Prostate gland (tissue), 2 donors: ENCODE results near the gene DAPK3. TPM values are rescaled to one million over a fixed set of nuclear protein-coding genes. Genes with fewer than 3 reads are reported as not detected.

Source experiments
- DNase-seq: peaks from one replicate; pipeline ENCODE4 v3.0.0-alpha.2; 2019; ENCODE audit warnings: low spot score
- H3K27ac ChIP-seq, 2 donors: fragments of 200-600 bp; sonication (generic); 2 replicates each; pipeline ENCODE4 v1.5.1; 2017 to 2019
- H3K27me3 ChIP-seq: fragments of 200-600 bp; sonication (generic); replicated peaks from 2 replicates; pipeline ENCODE4 v1.5.1; 2019; ENCODE audit not compliant: insufficient read depth
- H3K36me3 ChIP-seq, 2 donors: fragments of 200-600 bp; sonication (generic); 1 replicate in 1 of 2; 2 replicates in 1 of 2; pipeline versions ENCODE4 v1.5.1 to v1.8.1; 2017 to 2019
- H3K4me1 ChIP-seq: fragments of 200-600 bp; sonication (generic); replicated peaks from 2 replicates; pipeline ENCODE4 v1.5.1; 2019
- H3K4me3 ChIP-seq, 2 donors: fragments of 200-600 bp; sonication (generic); 2 replicates each; pipeline ENCODE4 v1.5.1; 2017 to 2019
- H3K9me3 ChIP-seq: fragments of 200-600 bp; sonication (generic); 2 replicates; pipeline ENCODE4 v1.5.1; 2017
- POLR2A ChIP-seq: fragments of 450-650 bp; IDR thresholded peaks from one replicate; pipeline ENCODE4 v1.6.1; 2016; ENCODE audit warnings: antibody characterized with exemption, mild to moderate bottlenecking
- POLR2AphosphoS5 ChIP-seq: sonication (generic); formaldehyde crosslinking; IDR thresholded peaks from one replicate; pipeline ENCODE4 v1.6.1; 2017; ENCODE audit warnings: antibody characterized with exemption
- WGBS: methylation state at CpG from one replicate; pipeline ENCODE4 v1.1.5; 2018; 5-methylcytosine and 5-hydroxymethylcytosine counted together
- intact Hi-C: fragments of 100-400 bp; cut with DNase I; formaldehyde crosslinking; loops from one replicate; pipeline ENCODE4 v1.14.2; 2022
- microRNA counts, 2 donors: library from miRNA; unstranded; fragments of <30 nt; microRNA quantifications; one replicate each; lab custom pipeline; 2016 to 2017
- microRNA-seq: library from miRNA; unstranded; fragments of <30 nt; microRNA quantifications from one replicate; pipeline ENCODE4, GENCODE V29; 2016
- small RNA-seq, 2 donors: library from RNA; depleted of rRNA; stranded (forward); fragments of <200 nt; gene quantifications; one replicate each; pipeline ENCODE3, GENCODE V24; 2016
- total RNA-seq, 2 donors: library from RNA; depleted of rRNA; stranded (reverse); fragments of >200 nt; gene quantifications; one replicate each; pipeline ENCODE4 v1.1.0, GENCODE V29; 2016
- TF ChIP-seq, protein P1 (sequence below), 4 experiments: fragments of 200-600 bp in 2 of 4; fragments of 450-650 bp in 2 of 4; sonication (generic) in 2 of 4; IDR thresholded peaks; 1 replicate in 3 of 4; 2 replicates in 1 of 4; pipeline ENCODE4 v1.5.1; 2016 to 2019; ENCODE audit warnings: antibody characterized with exemption in 4 of 4, mild to moderate bottlenecking in 2 of 4, moderate library complexity in 2 of 4

Gene DAPK3
- total RNA-seq, 2 donors from 2014 or later = 87.1 to 107 TPM

DNA sequence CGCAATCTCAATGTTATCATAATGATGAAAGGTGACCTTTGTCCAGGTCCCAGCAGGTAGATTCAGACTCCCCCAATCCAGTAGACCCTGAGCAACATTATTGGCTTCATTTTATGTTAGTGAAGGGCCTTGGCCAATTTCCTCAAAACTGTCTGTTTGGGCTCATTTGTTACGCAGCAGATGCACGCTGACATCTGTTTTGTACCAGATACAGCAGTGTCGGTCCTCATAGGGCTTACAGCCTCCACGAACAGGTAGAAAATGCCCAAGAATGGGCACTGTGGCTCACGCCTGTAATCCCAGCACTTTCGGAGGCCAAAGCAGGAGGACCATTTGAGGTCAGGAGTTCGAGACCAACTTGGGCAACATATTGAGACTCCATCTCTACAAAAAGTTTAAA, 51.1 kb downstream of the DAPK3 start:
- no peaks in the 10 kb centered on the region for H3K9me3 ChIP-seq
- H3K27ac ChIP-seq = no peak overlapping the region
- H3K4me3 ChIP-seq = no peak overlapping the region
- H3K36me3 ChIP-seq = no peaks in the 10 kb centered on the region
- no peaks in the 10 kb centered on the region for H3K27me3 ChIP-seq
- no peaks in the 10 kb centered on the region for H3K4me1 ChIP-seq
- WGBS = 94% methylated on average over 8 of the region's 8 CpGs
- no peak for DNase-seq
- intact Hi-C loops = no loop called here
- no peak for TF ChIP-seq POLR2AphosphoS5

DNA sequence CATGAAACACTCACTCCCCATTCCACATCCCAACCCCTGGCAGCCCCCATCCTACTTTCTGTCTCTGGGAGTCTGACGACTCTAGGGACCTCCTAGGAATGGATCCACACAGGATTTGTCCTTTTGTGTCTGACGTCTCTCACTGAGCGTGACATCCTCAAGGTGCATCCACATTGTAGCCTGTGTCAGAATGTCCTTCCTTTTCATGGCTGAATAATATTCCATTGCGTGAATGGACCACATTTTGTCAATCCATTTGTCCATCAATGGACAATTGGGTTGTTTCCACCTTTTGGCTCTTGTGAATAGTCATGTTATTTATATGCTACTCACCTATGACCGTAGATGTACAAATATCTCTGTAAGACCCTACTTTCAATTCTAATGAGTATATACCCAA, 54.9 kb downstream of the DAPK3 start:
- TF ChIP-seq POLR2A = no peak
- no peak for TF ChIP-seq POLR2AphosphoS5
- TF ChIP-seq, protein P1, sequence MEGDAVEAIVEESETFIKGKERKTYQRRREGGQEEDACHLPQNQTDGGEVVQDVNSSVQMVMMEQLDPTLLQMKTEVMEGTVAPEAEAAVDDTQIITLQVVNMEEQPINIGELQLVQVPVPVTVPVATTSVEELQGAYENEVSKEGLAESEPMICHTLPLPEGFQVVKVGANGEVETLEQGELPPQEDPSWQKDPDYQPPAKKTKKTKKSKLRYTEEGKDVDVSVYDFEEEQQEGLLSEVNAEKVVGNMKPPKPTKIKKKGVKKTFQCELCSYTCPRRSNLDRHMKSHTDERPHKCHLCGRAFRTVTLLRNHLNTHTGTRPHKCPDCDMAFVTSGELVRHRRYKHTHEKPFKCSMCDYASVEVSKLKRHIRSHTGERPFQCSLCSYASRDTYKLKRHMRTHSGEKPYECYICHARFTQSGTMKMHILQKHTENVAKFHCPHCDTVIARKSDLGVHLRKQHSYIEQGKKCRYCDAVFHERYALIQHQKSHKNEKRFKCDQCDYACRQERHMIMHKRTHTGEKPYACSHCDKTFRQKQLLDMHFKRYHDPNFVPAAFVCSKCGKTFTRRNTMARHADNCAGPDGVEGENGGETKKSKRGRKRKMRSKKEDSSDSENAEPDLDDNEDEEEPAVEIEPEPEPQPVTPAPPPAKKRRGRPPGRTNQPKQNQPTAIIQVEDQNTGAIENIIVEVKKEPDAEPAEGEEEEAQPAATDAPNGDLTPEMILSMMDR (IDR thresholded peaks at IDR 0.05) = no peak
- no peaks in the 10 kb centered on the region for H3K9me3 ChIP-seq
- WGBS = 91% methylated on average over 5 of the region's 5 CpGs
- no peaks in the 10 kb centered on the region for H3K27me3 ChIP-seq
- no peak overlapping the region for H3K4me3 ChIP-seq
- no peaks in the 10 kb centered on the region for H3K36me3 ChIP-seq
- intact Hi-C loops = no loop called here
- H3K27ac ChIP-seq = no peak overlapping the region
- no peaks in the 10 kb centered on the region for H3K4me1 ChIP-seq
- no peak for DNase-seq

DNA sequence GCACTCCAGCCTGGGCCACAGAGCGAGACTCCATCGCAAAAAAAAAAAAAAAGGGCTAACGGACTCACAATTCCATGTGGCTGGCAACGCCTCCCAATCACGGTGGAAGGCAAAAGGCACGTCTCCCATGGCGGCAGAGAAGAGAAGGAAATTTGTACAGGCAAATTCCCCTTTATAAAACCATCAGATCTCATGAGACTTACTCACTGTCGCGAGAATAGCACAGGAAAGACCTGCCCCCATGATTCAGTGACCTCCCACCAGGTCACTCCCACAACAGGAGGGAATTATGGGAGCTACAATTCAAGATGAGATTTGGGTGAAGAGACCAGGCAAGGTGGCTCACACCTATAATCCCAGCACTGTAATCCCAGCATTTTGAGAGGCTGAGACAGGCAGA, 56.7 kb downstream of the DAPK3 start:
- WGBS = 79% methylated on average over 9 of the region's 9 CpGs
- intact Hi-C loops = no loop called here

DNA sequence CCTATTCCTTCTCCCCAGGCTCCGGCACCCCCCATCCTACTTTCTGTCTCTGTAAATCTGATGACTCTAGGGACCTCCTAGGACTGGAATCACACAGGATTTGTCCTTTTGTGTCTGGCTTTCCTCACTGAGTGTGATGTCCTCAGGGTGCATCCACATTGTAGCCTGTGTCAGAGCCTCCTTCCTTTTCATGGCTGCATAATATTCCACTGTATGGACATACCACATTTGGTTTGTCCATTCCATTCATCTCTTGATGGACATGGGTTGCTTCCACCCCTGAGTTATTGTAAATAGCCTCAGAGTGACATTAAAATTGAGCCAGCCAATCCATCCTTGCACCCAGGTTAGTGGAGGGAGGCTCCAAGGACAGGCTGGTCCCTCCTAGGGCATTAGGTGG, 60.8 kb downstream of the DAPK3 start:
- Histone ChIP-seq H3K27me3 (no peaks in the 10 kb centered on the region), H3K27ac (no peak overlapping the region), H3K4me1 (no peaks in the 10 kb centered on the region), H3K9me3 (no peaks in the 10 kb centered on the region), H3K36me3 (no peaks in the 10 kb centered on the region), H3K4me3 (no peak overlapping the region)
- no peak for DNase-seq
- WGBS = 100% methylated on average over 1 of the region's 1 CpG
- TF ChIP-seq POLR2A (no peak), POLR2AphosphoS5 (no peak)
- TF ChIP-seq, protein P1 (IDR thresholded peaks at IDR 0.05) = no peak
- intact Hi-C loops = no loop called here

More for the DNA sequence above, 56.7 kb downstream of the DAPK3 start:
- Histone ChIP-seq H3K36me3 (no peaks in the 10 kb centered on the region), H3K27ac (no peak overlapping the region), H3K4me1 (no peaks in the 10 kb centered on the region), H3K4me3 (no peak overlapping the region), H3K27me3 (no peaks in the 10 kb centered on the region), H3K9me3 (no peaks in the 10 kb centered on the region)
- DNase-seq = no peak
- TF ChIP-seq POLR2A (no peak), POLR2AphosphoS5 (no peak)
- TF ChIP-seq, protein P1 (IDR thresholded peaks at IDR 0.05) = no peak

MicroRNAs within 50 kb of the gene (microRNA counts, 767-probe panel; counts per million panel counts)
- 0 to 431 counts per million in 2 donors for microRNA hsa-miR-637 (lab: Ali Mortazavi, UCI)

Small RNAs within 50 kb of the gene (microRNA-seq; reads per million reads assigned to microRNA genes)
- not detected for gene MIR637

Small RNAs within 50 kb of the gene (small RNA-seq; reads per million reads assigned to genes)
- gene RN7SL202P (0 reads per million in 2 donors), gene SNORD37 (3.7 to 6.6 reads per million in 2 donors)

Other genes with a start within 250 kb of the DAPK3 start
- gene APBA3, start 209.4 kb downstream of the DAPK3 start, total RNA-seq = 10 to 100 TPM; 45.7 to 63.8 TPM
- gene MRPL54, start 208.4 kb downstream of the DAPK3 start, total RNA-seq = 100 to 1,000 TPM in 1 of 2 donors, 10 to 100 TPM in 1; 69.7 to 105 TPM
- gene RAX2, start 198.9 kb downstream of the DAPK3 start, total RNA-seq = not detected
- gene MATK, start 184.7 kb downstream of the DAPK3 start, total RNA-seq = 1 to 10 TPM; 1.9 to 4.4 TPM
- gene ZFR2, start 102.1 kb downstream of the DAPK3 start, total RNA-seq = 10 to 100 TPM in 1 of 2 donors, not detected in 1; 10.2 TPM
- 1 to 10 TPM; 3.9 to 8.3 TPM for gene ATCAY, start 90.4 kb downstream of the DAPK3 start, total RNA-seq
- 1 to 10 TPM in 1 of 2 donors, under 1 TPM in 1; 0.64 to 1.8 TPM for gene NMRK2, start 38.0 kb downstream of the DAPK3 start, total RNA-seq
- gene EEF2, start 14.4 kb upstream of the DAPK3 start, total RNA-seq = 1,000 to 10,000 TPM; 1,974 to 1,998 TPM
- 10 to 100 TPM; 25.3 to 70.0 TPM for gene PIAS4, start 36.6 kb upstream of the DAPK3 start, total RNA-seq
- 10 to 100 TPM; 77.1 to 87.3 TPM for gene ZBTB7A, start 95.8 kb upstream of the DAPK3 start, total RNA-seq
- 100 to 1,000 TPM; 104 to 145 TPM for gene MAP2K2, start 153.0 kb upstream of the DAPK3 start, total RNA-seq
- not detected for gene CREB3L3, start 182.5 kb upstream of the DAPK3 start, total RNA-seq
- gene SIRT6, start 211.5 kb upstream of the DAPK3 start, total RNA-seq = 10 to 100 TPM; 23.5 to 37.3 TPM
- gene ANKRD24, start 211.6 kb upstream of the DAPK3 start, total RNA-seq = 10 to 100 TPM in 1 of 2 donors, 1 to 10 TPM in 1; 3.6 to 12.0 TPM